Thyroid gland (tissue), 4 donors: ENCODE data around the gene CCS. TPM values are rescaled to one million over a fixed set of nuclear protein-coding genes. Genes with fewer than 3 reads are reported as not detected.
A peak's percentile ranks its signal among the peaks of the same experiment; 100 is the strongest.

ENCODE experiments used
- DNase-seq, 2 donors: peaks; one replicate each; pipeline ENCODE4 v3.0.0-alpha.2; 2019
- H3K27ac ChIP-seq, 3 donors: fragments of 200-600 bp; sonication (generic); 1 replicate in 2 of 3; 2 replicates in 1 of 3; pipeline ENCODE4 v1.5.1; 2016 to 2019; ENCODE audit warnings: mild to moderate bottlenecking in 1 of 3, moderate library complexity in 1 of 3
- H3K27me3 ChIP-seq: fragments of 200-600 bp; sonication (generic); one replicate; pipeline ENCODE4 v1.5.1; 2019
- H3K36me3 ChIP-seq, 2 donors: fragments of 200-600 bp; sonication (generic); one replicate each; pipeline ENCODE4 v1.5.1; 2016 to 2019
- H3K4me1 ChIP-seq, 2 donors: fragments of 200-600 bp; sonication (generic); one replicate each; pipeline ENCODE4 v1.5.1; 2017 to 2019
- H3K4me3 ChIP-seq, 3 donors: fragments of 200-600 bp; sonication (generic); replicated peaks in 1 of 3; 1 replicate in 2 of 3; 2 replicates in 1 of 3; pipeline ENCODE4 v1.5.1; 2016; ENCODE audit warnings: mild to moderate bottlenecking in 1 of 3
- H3K9me3 ChIP-seq: fragments of 200-600 bp; sonication (generic); one replicate; pipeline ENCODE4 v1.5.1; 2017
- POLR2A ChIP-seq, 2 donors: fragments of 450-650 bp; IDR thresholded peaks; one replicate each; pipeline ENCODE4 v1.6.1; 2017; ENCODE audit warnings: antibody characterized with exemption in 2 of 2, mild to moderate bottlenecking in 2 of 2, moderate library complexity in 1 of 2
- WGBS, 2 donors: methylation state at CpG; one replicate each; pipeline ENCODE4 v1.1.5; 2017; 5-methylcytosine and 5-hydroxymethylcytosine counted together
- intact Hi-C: fragments of 100-400 bp; cut with DNase I; formaldehyde crosslinking; loops from one replicate; pipeline ENCODE4 v1.15.1; 2023
- total RNA-seq, 4 donors: library from RNA; depleted of rRNA; stranded (reverse); fragments of >200 nt; gene quantifications; one replicate each; pipeline ENCODE4 v1.2.3, GENCODE V29; 2016
- TF ChIP-seq, protein P1 (sequence below), 6 experiments: fragments of 200-600 bp in 3 of 6; fragments of 450-650 bp in 3 of 6; sonication (generic) in 3 of 6; IDR thresholded peaks; one replicate each; pipeline ENCODE4 v1.5.1; 2016 to 2019; ENCODE audit warnings: antibody characterized with exemption in 6 of 6, mild to moderate bottlenecking in 2 of 6, inconsistent platforms in 1 of 6, moderate library complexity in 1 of 6

The CCS gene
- total RNA-seq, 4 donors from 2014 or later: 22.7 to 48.5 (median 28.9) TPM

DNA sequence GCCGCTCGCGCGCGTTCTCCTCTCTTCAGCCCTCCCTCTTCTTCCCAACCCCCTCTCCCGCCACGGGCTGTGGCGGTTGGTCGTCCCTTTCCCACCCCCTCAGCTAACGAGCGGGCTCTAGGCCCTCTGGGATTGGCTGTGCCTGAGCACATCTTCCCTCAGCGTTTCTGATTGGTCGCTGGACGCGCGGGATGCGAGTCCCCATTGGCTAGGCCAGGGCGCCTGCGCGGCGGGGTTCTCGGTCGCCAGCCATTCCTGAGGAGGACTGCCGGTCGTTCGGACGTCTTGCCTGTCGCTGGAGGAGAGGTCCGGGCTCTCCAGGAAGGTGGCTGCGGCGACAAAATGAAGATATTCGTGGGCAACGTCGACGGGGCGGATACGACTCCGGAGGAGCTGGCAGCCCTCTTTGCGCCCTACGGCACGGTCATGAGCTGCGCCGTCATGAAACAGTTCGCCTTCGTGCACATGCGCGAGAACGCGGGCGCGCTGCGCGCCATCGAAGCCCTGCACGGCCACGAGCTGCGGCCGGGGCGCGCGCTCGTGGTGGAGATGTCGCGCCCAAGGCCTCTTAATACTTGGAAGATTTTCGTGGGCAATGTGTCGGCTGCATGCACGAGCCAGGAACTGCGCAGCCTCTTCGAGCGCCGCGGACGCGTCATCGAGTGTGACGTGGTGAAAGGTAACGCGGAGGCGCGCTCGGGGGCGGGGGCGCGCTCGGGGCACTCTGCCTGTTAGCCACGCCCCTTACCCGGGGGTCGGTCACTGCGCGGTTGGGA lies 23.6 kb downstream of the CCS start, which contains the start of gene RBM14:
Gene RBM14, plus strand, starts transcription at position 252 of the 776 bp plus-strand sequence. Its CDS starts 91 bp downstream, at position 343.
- whole genome bisulfite sequencing, 2 donors: 0% methylated on average over 30 to 42 of the region's 90 CpGs
- H3K36me3 ChIP-seq: no peaks in the 10 kb centered on the region

DNA sequence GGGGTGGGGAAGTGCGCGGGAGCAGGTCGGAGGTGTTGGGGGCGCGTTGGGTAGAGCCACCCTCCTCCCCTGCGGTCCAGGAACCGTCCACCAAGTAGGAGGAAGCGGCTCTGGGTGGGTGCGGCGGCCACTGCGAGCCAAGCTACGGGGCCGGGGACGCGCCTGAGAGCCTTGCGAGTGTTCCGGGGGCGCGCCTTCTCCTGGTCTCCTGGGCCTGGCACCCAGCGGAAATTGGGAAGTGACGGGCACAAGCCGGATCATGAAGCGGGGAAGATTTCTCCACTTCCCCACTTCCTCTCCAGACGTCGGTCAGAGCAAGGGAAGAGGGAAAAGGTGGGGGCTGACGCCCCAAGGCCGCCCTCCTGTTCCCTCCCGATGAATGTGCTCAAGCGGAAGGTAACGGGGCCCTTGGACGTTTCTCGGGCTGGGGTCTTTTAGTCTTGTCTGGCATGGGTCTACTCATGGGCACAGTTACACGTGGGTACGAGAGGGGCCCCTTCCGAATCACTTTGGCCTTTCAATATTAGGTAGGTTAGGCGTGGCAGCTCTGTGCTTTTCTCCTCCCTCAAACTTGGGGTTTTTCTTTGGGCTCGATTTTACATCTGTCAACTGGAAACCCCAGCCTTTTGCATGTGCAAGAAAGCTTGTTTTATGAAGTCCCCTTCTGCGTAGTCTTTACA lies 24.3 kb downstream of the CCS start:
- H3K27me3 ChIP-seq: no peaks in the 10 kb centered on the region
- intact Hi-C loops: loop anchor here (2.0 kb wide), 1 partner anchor 22 kb away; the partner anchor contains the start of gene RBM4
- DNase-seq: peak; percentile 71 to 72
- no peaks in the 10 kb centered on the region for H3K9me3 ChIP-seq
- peaks cover 42 to 51% of the 10 kb centered on the region in 2 donors for H3K4me1 ChIP-seq
- 0 to 2% methylated on average over 16 to 19 of the region's 38 CpGs for WGBS, 2 donors
- peak overlapping the region; percentile 58 to 85 (median 82) for H3K4me3 ChIP-seq
- peak overlapping the region; percentile 86 to 92 (median 89) for H3K27ac ChIP-seq
- TF ChIP-seq POLR2A (IDR thresholded peaks at IDR 0.05): no peak
- TF ChIP-seq, protein P1, sequence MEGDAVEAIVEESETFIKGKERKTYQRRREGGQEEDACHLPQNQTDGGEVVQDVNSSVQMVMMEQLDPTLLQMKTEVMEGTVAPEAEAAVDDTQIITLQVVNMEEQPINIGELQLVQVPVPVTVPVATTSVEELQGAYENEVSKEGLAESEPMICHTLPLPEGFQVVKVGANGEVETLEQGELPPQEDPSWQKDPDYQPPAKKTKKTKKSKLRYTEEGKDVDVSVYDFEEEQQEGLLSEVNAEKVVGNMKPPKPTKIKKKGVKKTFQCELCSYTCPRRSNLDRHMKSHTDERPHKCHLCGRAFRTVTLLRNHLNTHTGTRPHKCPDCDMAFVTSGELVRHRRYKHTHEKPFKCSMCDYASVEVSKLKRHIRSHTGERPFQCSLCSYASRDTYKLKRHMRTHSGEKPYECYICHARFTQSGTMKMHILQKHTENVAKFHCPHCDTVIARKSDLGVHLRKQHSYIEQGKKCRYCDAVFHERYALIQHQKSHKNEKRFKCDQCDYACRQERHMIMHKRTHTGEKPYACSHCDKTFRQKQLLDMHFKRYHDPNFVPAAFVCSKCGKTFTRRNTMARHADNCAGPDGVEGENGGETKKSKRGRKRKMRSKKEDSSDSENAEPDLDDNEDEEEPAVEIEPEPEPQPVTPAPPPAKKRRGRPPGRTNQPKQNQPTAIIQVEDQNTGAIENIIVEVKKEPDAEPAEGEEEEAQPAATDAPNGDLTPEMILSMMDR (IDR thresholded peaks at IDR 0.05): no peak
- H3K36me3 ChIP-seq: no peaks in the 10 kb centered on the region

More for the DNA sequence above, 23.6 kb downstream of the CCS start, which contains the start of gene RBM14:
- peaks cover 35 to 43% of the 10 kb centered on the region in 2 donors for H3K4me1 ChIP-seq
- H3K27me3 ChIP-seq: no peaks in the 10 kb centered on the region
- intact Hi-C loops: loop anchor here (2.0 kb wide), 1 partner anchor 22 kb away; the partner anchor contains the start of gene RBM4
- peak; percentile 96 to 99 for TF ChIP-seq POLR2A (IDR thresholded peaks at IDR 0.05)
- TF ChIP-seq, protein P1 (IDR thresholded peaks at IDR 0.05): no peak
- peak within 1 kb of the TSS; percentile 86 to 92 (median 89) for H3K27ac ChIP-seq
- peak; percentile 99 to 100 for DNase-seq
- peak within 1 kb of the TSS; percentile 58 to 85 (median 82) for H3K4me3 ChIP-seq
- no peaks in the 10 kb centered on the region for H3K9me3 ChIP-seq

DNA sequence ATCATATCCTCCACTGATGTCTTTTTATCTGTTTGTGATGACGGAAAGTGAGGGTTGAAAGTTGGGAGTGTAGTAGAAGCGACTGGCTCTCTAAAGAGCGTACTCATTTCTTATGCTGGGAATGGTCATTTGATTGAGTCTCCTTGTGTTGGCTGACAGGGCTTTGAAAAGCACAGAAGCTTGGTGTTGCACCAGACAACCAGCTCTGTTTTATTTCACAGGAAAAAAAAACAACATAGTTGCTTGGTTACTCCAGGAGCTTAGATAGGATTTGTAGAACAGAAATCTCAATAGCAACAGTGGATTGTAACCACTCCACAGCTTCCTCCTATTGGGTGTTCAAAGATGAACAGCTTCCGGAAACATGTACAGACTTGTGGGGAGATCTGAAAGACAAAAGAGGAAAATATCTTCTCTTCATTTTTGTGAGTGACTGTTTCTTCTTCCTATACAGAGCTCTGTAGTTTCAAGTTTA lies 26.1 kb downstream of the CCS start:
- intact Hi-C loops: no loop called here
- Histone ChIP-seq H3K27ac (peak overlapping the region in 2 of 3 donors; percentile 55 to 86), H3K9me3 (no peaks in the 10 kb centered on the region), H3K4me3 (no peak overlapping the region), H3K27me3 (no peaks in the 10 kb centered on the region), H3K36me3 (peaks cover under 1 to 2% of the 10 kb centered on the region in 2 donors), H3K4me1 (peaks cover 48 to 65% of the 10 kb centered on the region in 2 donors)
- TF ChIP-seq POLR2A (IDR thresholded peaks at IDR 0.05): peak in 1 of 2 donors; percentile 11
- TF ChIP-seq, protein P1 (IDR thresholded peaks at IDR 0.05): no peak
- peak in 1 of 2 donors; percentile 24 for DNase-seq
- 34 to 38% methylated on average over 4 of the region's 4 CpGs for WGBS, 2 donors

DNA sequence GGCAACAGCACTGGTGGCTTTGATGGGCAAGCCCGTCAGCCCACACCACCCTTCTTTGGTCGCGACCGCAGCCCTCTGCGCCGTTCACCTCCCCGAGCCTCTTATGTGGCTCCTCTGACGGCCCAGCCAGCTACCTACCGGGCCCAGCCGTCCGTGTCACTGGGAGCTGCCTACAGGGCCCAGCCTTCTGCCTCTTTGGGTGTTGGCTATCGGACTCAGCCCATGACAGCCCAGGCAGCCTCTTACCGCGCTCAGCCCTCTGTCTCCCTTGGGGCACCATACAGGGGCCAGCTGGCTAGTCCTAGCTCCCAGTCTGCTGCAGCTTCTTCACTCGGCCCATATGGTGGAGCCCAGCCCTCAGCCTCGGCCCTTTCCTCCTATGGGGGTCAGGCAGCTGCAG lies 31.5 kb downstream of the CCS start:
- 85 to 90% methylated on average over 15 of the region's 16 CpGs for WGBS, 2 donors
- H3K27ac ChIP-seq: no peak overlapping the region

More for the DNA sequence above, 31.5 kb downstream of the CCS start:
- TF ChIP-seq, protein P1 (IDR thresholded peaks at IDR 0.05): no peak
- no peak for TF ChIP-seq POLR2A (IDR thresholded peaks at IDR 0.05)
- H3K27me3 ChIP-seq: no peaks in the 10 kb centered on the region
- intact Hi-C loops: no loop called here
- no peak overlapping the region for H3K4me3 ChIP-seq
- H3K4me1 ChIP-seq: peaks cover 29 to 40% of the 10 kb centered on the region in 2 donors
- no peaks in the 10 kb centered on the region for H3K9me3 ChIP-seq
- DNase-seq: no peak
- H3K36me3 ChIP-seq: peaks cover 36 to 42% of the 10 kb centered on the region in 2 donors
